Adrenal gland (tissue), 12 donors: Measurements from ENCODE around the gene PRKN. TPM values are rescaled to one million over a fixed set of nuclear protein-coding genes. Genes with fewer than 3 reads are reported as not detected.

Experiments
- DNase-seq, 7 donors: peaks; one replicate each; pipeline ENCODE4 v3.0.0-alpha.2; 2019 to 2020
- H3K27ac ChIP-seq, 5 donors: fragments of 200-600 bp; sonication (generic) in 4 of 5; 1 replicate in 3 of 5; 2 replicates in 2 of 5; pipeline versions ENCODE4 v1.5.1 to v1.8.0; 2016 to 2020; ENCODE audit warnings: mild to moderate bottlenecking in 1 of 5
- H3K27me3 ChIP-seq: fragments of 200-600 bp; 2 replicates; pipeline ENCODE4 v1.8.0; 2021
- H3K36me3 ChIP-seq, 2 donors: fragments of 200-600 bp; replicated peaks in 1 of 2; 1 replicate in 1 of 2; 2 replicates in 1 of 2; pipeline versions ENCODE4 v1.5.1 to v1.8.0; 2018 to 2022
- H3K4me1 ChIP-seq, 2 donors: fragments of 200-600 bp; replicated peaks in 1 of 2; 1 replicate in 1 of 2; 2 replicates in 1 of 2; pipeline versions ENCODE4 v1.5.1 to v1.8.0; 2018 to 2021
- H3K4me3 ChIP-seq, 4 donors: fragments of 200-600 bp; sonication (generic) in 3 of 4; one replicate each; pipeline ENCODE4 v1.5.1; 2016 to 2018
- H3K9me3 ChIP-seq, 3 donors: fragments of 200-600 bp; sonication (generic) in 1 of 3; replicated peaks in 1 of 3; 1 replicate in 2 of 3; 2 replicates in 1 of 3; pipeline versions ENCODE4 v1.5.1 to v1.8.0; 2016 to 2021
- POLR2A ChIP-seq, 2 donors: fragments of 450-650 bp; IDR thresholded peaks; one replicate each; pipeline ENCODE4 v1.6.1; 2017; ENCODE audit warnings: antibody characterized with exemption in 2 of 2, mild to moderate bottlenecking in 2 of 2, moderate library complexity in 1 of 2
- WGBS, 4 donors: extraction: QIAGEN DNeasy Blood & Tissue Kit in 2 of 4; methylation state at CpG; one replicate each; pipeline versions ENCODE4 v1.1.5 to v1.1.7; 2013 to 2017; 5-methylcytosine and 5-hydroxymethylcytosine counted together
- intact Hi-C, 2 donors: fragments of 100-400 bp; cut with DNase I; formaldehyde crosslinking; loops; one replicate each; pipeline versions ENCODE4 v1.14.1 to v1.15.0; 2022 to 2023
- polyA plus RNA-seq, 3 donors: library from polyadenylated mRNA; stranded (reverse); fragments of 200-250 nt in 2 of 3; fragments of 350-450 nt in 1 of 3; fragmentation: Illumina TruSeq in 1 of 3; extraction: RNeasy Lipid Tissue Mini Kit (QIAGEN cat#74804) in 1 of 3; gene quantifications; one replicate each; pipeline ENCODE4 v1.2.3, GENCODE V29; 2013 to 2014
- total RNA-seq, 9 donors: library from RNA; depleted of rRNA in 4 of 9; stranded (reverse); fragments of >200 nt in 4 of 9; fragments of 120-200 nt in 1 of 9; fragmentation: NEBNext Ultra II Directional in 1 of 9; extraction: Animal tissue kit (Norgen Biotek cat#: 25700) in 1 of 9; gene quantifications; one replicate each; pipeline versions ENCODE4 v1.1.0 to v1.2.4, GENCODE V29; 2013 to 2023
- TF ChIP-seq, protein P1 (sequence below), 6 experiments: fragments of 450-650 bp in 4 of 6; fragments of 200-600 bp in 2 of 6; sonication (generic) in 1 of 6; IDR thresholded peaks; 1 replicate in 5 of 6; 2 replicates in 1 of 6; pipeline versions ENCODE4 v1.5.1 to v1.8.0; 2016 to 2021; ENCODE audit warnings: antibody characterized with exemption in 6 of 6, mild to moderate bottlenecking in 2 of 6, moderate library complexity in 1 of 6
- donor health status: healthy with polysubstance abuse.
- donor health status: Bipolar disorder and iron deficiency.
- donor health status: DM: yes; HTN: yes; CAD: no.
- donor health status: DM: no; HTN: no; CAD: no.
- donor health status: DM: no; HTN: no; CAD: no.
- donor health status: DM: yes; HTN: yes; CAD: no.

Gene PRKN
- total and polyA plus RNA-seq, 12 donors, result 1.9 to 159 (median 13.3) TPM

DNA sequence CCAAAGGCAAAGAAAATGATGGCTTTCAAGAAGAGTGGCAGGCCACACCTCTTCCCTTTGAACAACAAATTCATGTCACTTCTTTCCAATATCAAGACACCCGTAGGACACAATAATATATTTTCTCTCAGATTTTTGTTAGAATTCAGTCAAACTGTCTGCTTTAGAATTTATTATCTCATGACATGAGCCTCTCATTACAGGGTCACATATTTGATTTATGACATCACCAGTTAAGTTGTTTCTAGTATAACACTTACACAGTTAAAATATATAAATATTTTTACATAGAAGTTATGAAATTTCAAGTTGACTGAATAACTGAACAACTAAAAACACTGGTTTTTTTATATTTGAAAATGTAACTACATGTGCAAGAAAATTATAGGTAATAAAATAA lies 1133.2 kb downstream of the PRKN start:
- 81 to 96% (median 85%) methylated on average over 1 of the region's 1 CpG for WGBS, 4 donors
- H3K4me1 ChIP-seq, result no peaks in the 10 kb centered on the region
- no peaks in the 10 kb centered on the region for H3K9me3 ChIP-seq
- no peak overlapping the region for H3K4me3 ChIP-seq
- TF ChIP-seq, protein P1, sequence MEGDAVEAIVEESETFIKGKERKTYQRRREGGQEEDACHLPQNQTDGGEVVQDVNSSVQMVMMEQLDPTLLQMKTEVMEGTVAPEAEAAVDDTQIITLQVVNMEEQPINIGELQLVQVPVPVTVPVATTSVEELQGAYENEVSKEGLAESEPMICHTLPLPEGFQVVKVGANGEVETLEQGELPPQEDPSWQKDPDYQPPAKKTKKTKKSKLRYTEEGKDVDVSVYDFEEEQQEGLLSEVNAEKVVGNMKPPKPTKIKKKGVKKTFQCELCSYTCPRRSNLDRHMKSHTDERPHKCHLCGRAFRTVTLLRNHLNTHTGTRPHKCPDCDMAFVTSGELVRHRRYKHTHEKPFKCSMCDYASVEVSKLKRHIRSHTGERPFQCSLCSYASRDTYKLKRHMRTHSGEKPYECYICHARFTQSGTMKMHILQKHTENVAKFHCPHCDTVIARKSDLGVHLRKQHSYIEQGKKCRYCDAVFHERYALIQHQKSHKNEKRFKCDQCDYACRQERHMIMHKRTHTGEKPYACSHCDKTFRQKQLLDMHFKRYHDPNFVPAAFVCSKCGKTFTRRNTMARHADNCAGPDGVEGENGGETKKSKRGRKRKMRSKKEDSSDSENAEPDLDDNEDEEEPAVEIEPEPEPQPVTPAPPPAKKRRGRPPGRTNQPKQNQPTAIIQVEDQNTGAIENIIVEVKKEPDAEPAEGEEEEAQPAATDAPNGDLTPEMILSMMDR (IDR thresholded peaks at IDR 0.05), result no peak
- no peaks in the 10 kb centered on the region for H3K36me3 ChIP-seq
- intact Hi-C loops, result no loop called here
- H3K27me3 ChIP-seq, result no peaks in the 10 kb centered on the region
- no peak for DNase-seq
- H3K27ac ChIP-seq, result no peak overlapping the region

GRCh38 chr6:161590961-161591627 lies 1136.5 kb downstream of the PRKN start:
- Histone ChIP-seq H3K36me3 (no peaks in the 10 kb centered on the region), H3K4me3 (no peak overlapping the region), H3K4me1 (no peaks in the 10 kb centered on the region), H3K27ac (no peak overlapping the region), H3K27me3 (no peaks in the 10 kb centered on the region), H3K9me3 (no peaks in the 10 kb centered on the region)
- TF ChIP-seq, protein P1 (IDR thresholded peaks at IDR 0.05), result no peak
- no peak for TF ChIP-seq POLR2A (IDR thresholded peaks at IDR 0.05)
- WGBS, 4 donors, result 70 to 86% (median 74%) methylated on average over 5 of the region's 5 CpGs
- DNase-seq, result no peak
- intact Hi-C loops, result no loop called here

GRCh38 chr6:161586887-161587286 lies 1140.7 kb downstream of the PRKN start:
- intact Hi-C loops, result no loop called here
- Histone ChIP-seq H3K27me3 (no peaks in the 10 kb centered on the region), H3K36me3 (no peaks in the 10 kb centered on the region), H3K4me3 (no peak overlapping the region), H3K9me3 (no peaks in the 10 kb centered on the region), H3K4me1 (no peaks in the 10 kb centered on the region), H3K27ac (no peak overlapping the region)
- no peak for DNase-seq
- 77 to 89% (median 80%) methylated on average over 2 of the region's 2 CpGs for WGBS, 4 donors
- TF ChIP-seq, protein P1 (IDR thresholded peaks at IDR 0.05), result no peak
- no peak for TF ChIP-seq POLR2A (IDR thresholded peaks at IDR 0.05)

- TF ChIP-seq, protein P1 (IDR thresholded peaks at IDR 0.05), result no peak
- no peak for TF ChIP-seq POLR2A (IDR thresholded peaks at IDR 0.05)
- intact Hi-C loops, result no loop called here
- Histone ChIP-seq H3K27me3 (no peaks in the 10 kb centered on the region), H3K36me3 (no peaks in the 10 kb centered on the region), H3K9me3 (no peaks in the 10 kb centered on the region), H3K4me3 (no peak overlapping the region), H3K27ac (no peak overlapping the region), H3K4me1 (no peaks in the 10 kb centered on the region)
- WGBS, 4 donors, result 81 to 90% (median 85%) methylated on average over 8 of the region's 8 CpGs
- DNase-seq, result no peak
These were observed 1142.8 kb downstream of the PRKN start for GRCh38 chr6:161584621-161585340.
